T-helper 2 cell (primary cell): ENCODE data around the gene ZNF77.
"Not testable (repeated sequence)": the region's sequence is repeated elsewhere in the genome, so short reads cannot be mapped to it uniquely, and the experiment has no call there.

ENCODE experiments used
- DNase-seq, 5 experiments: peaks; one replicate each; pipeline versions ENCODE4 v3.0.0 to v3.0.0-alpha.2; 2012 to 2022

ZNF77 gene

GRCh38 chr19:2917275-2918184 lies 27.2 kb downstream of the ZNF77 start:
- DNase-seq = no peak

- peak in 1 of 5 experiments; percentile 17 for DNase-seq
Measured at GRCh38 chr19:2912306-2912705, 32.5 kb downstream of the ZNF77 start.

GRCh38 chr19:2906631-2907195 lies 38.1 kb downstream of the ZNF77 start:
- no peak for DNase-seq

- no peak for DNase-seq
Measured at GRCh38 chr19:2905918-2906519, 38.8 kb downstream of the ZNF77 start.

GRCh38 chr19:2903326-2903725 lies 41.4 kb downstream of the ZNF77 start:
- not testable (repeated sequence) for DNase-seq

GRCh38 chr19:2902590-2903218 lies 42.1 kb downstream of the ZNF77 start:
- no peak for DNase-seq

- peak; percentile 91 to 99 (median 98) for DNase-seq
Measured at GRCh38 chr19:2900296-2901252, 44.2 kb downstream of the ZNF77 start, which contains the start of gene ZNF57. Gene ZNF57, plus strand, starts transcription at chr19:2900928. Its CDS starts 118 bp downstream, at chr19:2901046.

- DNase-seq = no peak
Measured at GRCh38 chr19:2896694-2897093, 48.1 kb downstream of the ZNF77 start.

GRCh38 chr19:2890531-2890930 lies 54.2 kb downstream of the ZNF77 start:
- not testable (repeated sequence) for DNase-seq

GRCh38 chr19:2888731-2889224 lies 56.0 kb downstream of the ZNF77 start:
- DNase-seq = peak; percentile 17 to 64 (median 36)

GRCh38 chr19:2887391-2887914 lies 57.3 kb downstream of the ZNF77 start:
- DNase-seq = no peak

GRCh38 chr19:2885736-2886135 lies 59.0 kb downstream of the ZNF77 start:
- DNase-seq = no peak

- DNase-seq = no peak
Measured at GRCh38 chr19:2883686-2884439, 60.9 kb downstream of the ZNF77 start.
